ENCODE results near the gene HOXA10.

The HOXA10 gene

GRCh38 chr7:27157702-27158431 is 16.3 kb downstream of the HOXA10 start:
- no peak overlapping the region for H3K4me3 ChIP-seq (ENCODE audit: low read length)
- no peak for DNase-seq (ENCODE audit: low read depth)
- no peak for TF ChIP-seq CTCF (conservative IDR thresholded peaks at IDR 0.05; ENCODE audit: low read length)

GRCh38 chr7:27156916-27157701 is 17.0 kb downstream of the HOXA10 start:
- no peak for TF ChIP-seq CTCF (conservative IDR thresholded peaks at IDR 0.05; ENCODE audit: low read length)
- H3K4me3 ChIP-seq (ENCODE audit: low read length): peak overlapping the region; percentile 77
- peak; percentile 44 for DNase-seq (ENCODE audit: low read depth)

- peak; percentile 74 for DNase-seq (ENCODE audit: low read depth)
- H3K4me3 ChIP-seq (ENCODE audit: low read length): peak within 1 kb of the TSS; percentile 77
- no peak for TF ChIP-seq CTCF (conservative IDR thresholded peaks at IDR 0.05; ENCODE audit: low read length)
These were observed 17.6 kb downstream of the HOXA10 start, which contains the start of gene HOXA7 for GRCh38 chr7:27156508-27156898. Gene HOXA7 (minus strand): TSS chr7:27156675. CDS start chr7:27156545, 130 bp downstream.

GRCh38 chr7:27155816-27156507 is 18.2 kb downstream of the HOXA10 start:
- peak overlapping the region; percentile 77 for H3K4me3 ChIP-seq (ENCODE audit: low read length)
- no peak; the same call in 1 of the 2 replicates for TF ChIP-seq CTCF (conservative IDR thresholded peaks at IDR 0.05; ENCODE audit: low read length)
- DNase-seq (ENCODE audit: low read depth): peak; percentile 45

- TF ChIP-seq CTCF (conservative IDR thresholded peaks at IDR 0.05; ENCODE audit: low read length): no peak
- H3K4me3 ChIP-seq (ENCODE audit: low read length): peak overlapping the region; percentile 77
- no peak for DNase-seq (ENCODE audit: low read depth)
These were observed 19.0 kb downstream of the HOXA10 start for GRCh38 chr7:27154901-27155815.

GRCh38 chr7:27154369-27154768 is 19.8 kb downstream of the HOXA10 start:
- TF ChIP-seq CTCF (conservative IDR thresholded peaks at IDR 0.05; ENCODE audit: low read length): no peak
- no peak overlapping the region for H3K4me3 ChIP-seq (ENCODE audit: low read length)
- DNase-seq (ENCODE audit: low read depth): no peak
